Neural progenitor cell (in vitro differentiated cells): ENCODE results near the gene DDRGK1. TPM values are rescaled to one million over a fixed set of nuclear protein-coding genes. Genes with fewer than 3 reads are reported as not detected.
A peak's percentile ranks its signal among the peaks of the same experiment; 100 is the strongest.

Experiments
- DNase-seq: peaks from one replicate; pipeline ENCODE4 v3.0.0-alpha.2; 2016; ENCODE audit warnings: low spot score
- H2AFZ ChIP-seq: fragments of 200-600 bp; sonication (generic); replicated peaks from 2 replicates; pipeline ENCODE4 v1.6.1; 2016; ENCODE audit warnings: antibody characterized with exemption
- H3F3A ChIP-seq: fragments of 200-600 bp; sonication (generic); 2 replicates; pipeline ENCODE4 v1.6.1; 2016; ENCODE audit warnings: antibody characterized with exemption, low read depth
- H3K27ac ChIP-seq: fragments of 200-600 bp; sonication (generic); 2 replicates; pipeline ENCODE4 v1.5.1; 2016; ENCODE audit warnings: mild to moderate bottlenecking
- H3K27me3 ChIP-seq: fragments of 200-600 bp; sonication (generic); 2 replicates; pipeline ENCODE4 v1.6.1; 2016; ENCODE audit warnings: mild to moderate bottlenecking, moderate library complexity
- H3K36me3 ChIP-seq: fragments of 200-600 bp; sonication (generic); 2 replicates; pipeline ENCODE4 v1.5.1; 2016
- H3K4me1 ChIP-seq: fragments of 200-600 bp; sonication (generic); 2 replicates; pipeline ENCODE4 v1.6.1; 2016; ENCODE audit warnings: mixed run types
- H3K4me2 ChIP-seq: fragments of 200-600 bp; sonication (generic); 2 replicates; pipeline ENCODE4 v1.6.1; 2016
- H3K4me3 ChIP-seq: fragments of 200-600 bp; sonication (generic); 2 replicates; pipeline ENCODE4 v1.5.1; 2016
- H3K79me2 ChIP-seq: fragments of 200-600 bp; sonication (generic); 2 replicates; pipeline ENCODE4 v1.6.1; 2016; ENCODE audit warnings: low read depth
- H3K9ac ChIP-seq: fragments of 200-600 bp; sonication (generic); 2 replicates; pipeline ENCODE4 v1.6.1; 2016
- H3K9me3 ChIP-seq: fragments of 200-600 bp; sonication (generic); 2 replicates; pipeline ENCODE4 v1.5.1; 2016; ENCODE audit warnings: low read depth
- H4K20me1 ChIP-seq: fragments of 200-600 bp; sonication (generic); 2 replicates; pipeline ENCODE4 v1.6.1; 2016; ENCODE audit warnings: low read depth
- H3K27ac Mint-ChIP-seq: 3 replicates; pipeline ENCODE4 v1.8.0; 2021; ENCODE audit warnings: mixed read lengths
- H3K27me3 Mint-ChIP-seq: 2 replicates; pipeline ENCODE4 v1.8.0; 2022; ENCODE audit warnings: low read depth, mild to moderate bottlenecking, inconsistent platforms, moderate library complexity, mixed read lengths; ENCODE audit not compliant: insufficient read depth
- H3K36me3 Mint-ChIP-seq: 3 replicates; pipeline ENCODE4 v1.8.0; 2021; ENCODE audit warnings: mixed read lengths
- H3K4me1 Mint-ChIP-seq: 3 replicates; pipeline ENCODE4 v1.8.0; 2021; ENCODE audit warnings: mixed read lengths
- H3K4me3 Mint-ChIP-seq: 3 replicates; pipeline ENCODE4 v1.8.0; 2021; ENCODE audit warnings: mild to moderate bottlenecking, moderate library complexity, mixed read lengths
- H3K9me3 Mint-ChIP-seq: 3 replicates; pipeline ENCODE4 v1.8.0; 2020; ENCODE audit warnings: mixed read lengths
- CTCF ChIP-seq: fragments of 200-600 bp; sonication (generic); IDR thresholded peaks from 2 replicates; pipeline ENCODE4 v1.5.1; 2017; ENCODE audit warnings: antibody characterized with exemption, mild to moderate bottlenecking
- EZH2 ChIP-seq: fragments of 200-600 bp; sonication (generic); IDR thresholded peaks from 2 replicates; pipeline ENCODE4 v1.6.1; 2017; ENCODE audit warnings: antibody characterized with exemption, mild to moderate bottlenecking, moderate library complexity
- EZH2phosphoT487 ChIP-seq: fragments of 200-600 bp; sonication (generic); IDR thresholded peaks from 2 replicates; pipeline ENCODE4 v1.6.1; 2017; ENCODE audit warnings: antibody characterized with exemption
- total RNA-seq: library from RNA; depleted of rRNA; stranded (reverse); fragments of >200 nt; gene quantifications from 2 replicates; pipeline ENCODE4 v1.2.3, GENCODE V29; 2015; ENCODE audit warnings: low replicate concordance

Gene DDRGK1
- total RNA-seq, 1 donor from 2014 or later, result 27.9 TPM

GRCh38 chr20:3233991-3234498, 29.6 kb upstream of the DDRGK1 start:
- Mint-ChIP-seq H3K27ac (no peak overlapping the region), H3K27me3 (peaks cover 34% of the 10 kb centered on the region), H3K9me3 (peaks cover 4% of the 10 kb centered on the region), H3K4me3 (no peak overlapping the region), H3K4me1 (peaks cover 2% of the 10 kb centered on the region), H3K36me3 (no peaks in the 10 kb centered on the region)
- H4K20me1 ChIP-seq, result no peaks in the 10 kb centered on the region
- H3K27ac ChIP-seq, result no peak overlapping the region
- H3K4me3 ChIP-seq, result no peak overlapping the region
- peaks cover 36% of the 10 kb centered on the region for H3K27me3 ChIP-seq
- H3K9me3 ChIP-seq, result no peaks in the 10 kb centered on the region
- no peak for TF ChIP-seq CTCF
- no peak for TF ChIP-seq EZH2
- no peak for TF ChIP-seq EZH2phosphoT487
- H3K4me2 ChIP-seq, result no peak overlapping the region
- DNase-seq, result no peak
- H3K9ac ChIP-seq, result no peak overlapping the region
- H3K4me1 ChIP-seq, result no peaks in the 10 kb centered on the region
- H3F3A ChIP-seq, result peaks cover 9% of the 10 kb centered on the region
- H2AFZ ChIP-seq, result no peak overlapping the region
- H3K79me2 ChIP-seq, result no peaks in the 10 kb centered on the region
- H3K36me3 ChIP-seq, result no peaks in the 10 kb centered on the region

- peaks cover 32% of the 10 kb centered on the region for H3K27me3 Mint-ChIP-seq
- Histone ChIP-seq H3K9me3 (no peaks in the 10 kb centered on the region), H4K20me1 (no peaks in the 10 kb centered on the region), H3F3A (peaks cover 9% of the 10 kb centered on the region), H3K36me3 (no peaks in the 10 kb centered on the region), H3K4me3 (no peak overlapping the region), H2AFZ (no peak overlapping the region), H3K27ac (no peak overlapping the region), H3K4me1 (no peaks in the 10 kb centered on the region), H3K9ac (no peak overlapping the region), H3K79me2 (no peaks in the 10 kb centered on the region), H3K27me3 (peaks cover 29% of the 10 kb centered on the region), H3K4me2 (no peak overlapping the region)
- no peak for TF ChIP-seq EZH2
- no peaks in the 10 kb centered on the region for H3K36me3 Mint-ChIP-seq
- H3K9me3 Mint-ChIP-seq, result peaks cover 4% of the 10 kb centered on the region
- H3K27ac Mint-ChIP-seq, result no peak overlapping the region
- H3K4me1 Mint-ChIP-seq, result peaks cover 2% of the 10 kb centered on the region
- H3K4me3 Mint-ChIP-seq, result peak overlapping the region; percentile 33
- no peak for DNase-seq
Measured at GRCh38 chr20:3233131-3233990, 28.9 kb upstream of the DDRGK1 start.

GRCh38 chr20:3231889-3232588, 27.6 kb upstream of the DDRGK1 start:
- peaks cover 2% of the 10 kb centered on the region for H3K9me3 Mint-ChIP-seq
- H3K36me3 Mint-ChIP-seq, result no peaks in the 10 kb centered on the region
- peaks cover 23% of the 10 kb centered on the region for H3K27me3 Mint-ChIP-seq
- Histone ChIP-seq H3K4me1 (no peaks in the 10 kb centered on the region), H3K4me3 (no peak overlapping the region), H3K4me2 (no peak overlapping the region), H3K27ac (no peak overlapping the region), H3F3A (peaks cover 3% of the 10 kb centered on the region), H3K9ac (no peak overlapping the region), H3K79me2 (no peaks in the 10 kb centered on the region), H3K27me3 (peaks cover 16% of the 10 kb centered on the region), H2AFZ (no peak overlapping the region), H3K36me3 (no peaks in the 10 kb centered on the region), H4K20me1 (no peaks in the 10 kb centered on the region), H3K9me3 (no peaks in the 10 kb centered on the region)
- no peak for TF ChIP-seq EZH2phosphoT487
- H3K27ac Mint-ChIP-seq, result no peak overlapping the region
- peaks cover 2% of the 10 kb centered on the region for H3K4me1 Mint-ChIP-seq
- no peak overlapping the region for H3K4me3 Mint-ChIP-seq
- DNase-seq, result no peak

- Mint-ChIP-seq H3K4me3 (no peak overlapping the region), H3K4me1 (no peaks in the 10 kb centered on the region), H3K27ac (no peak overlapping the region), H3K9me3 (no peaks in the 10 kb centered on the region), H3K36me3 (no peaks in the 10 kb centered on the region), H3K27me3 (peaks cover 14% of the 10 kb centered on the region)
- no peak overlapping the region for H3K27ac ChIP-seq
- no peaks in the 10 kb centered on the region for H3K9me3 ChIP-seq
- no peaks in the 10 kb centered on the region for H3K36me3 ChIP-seq
- no peak overlapping the region for H3K4me3 ChIP-seq
- peaks cover 7% of the 10 kb centered on the region for H3K27me3 ChIP-seq
- no peak for TF ChIP-seq EZH2
- no peak overlapping the region for H3K9ac ChIP-seq
- no peaks in the 10 kb centered on the region for H4K20me1 ChIP-seq
- no peak for DNase-seq
- no peaks in the 10 kb centered on the region for H3K79me2 ChIP-seq
- H3F3A ChIP-seq, result no peaks in the 10 kb centered on the region
- no peak overlapping the region for H3K4me2 ChIP-seq
- H2AFZ ChIP-seq, result no peak overlapping the region
- H3K4me1 ChIP-seq, result no peaks in the 10 kb centered on the region
Measured at GRCh38 chr20:3231116-3231515, 26.6 kb upstream of the DDRGK1 start.
